Measurements from ENCODE around the gene GNPDA1.

The GNPDA1 gene

GRCh38 chr5:141992349-141992963 lies 20.4 kb downstream of the GNPDA1 start:
- DNase-seq (ENCODE audit: low spot score) = peak; percentile 54

GRCh38 chr5:141989720-141990119 lies 23.1 kb downstream of the GNPDA1 start:
- DNase-seq (ENCODE audit: low spot score) = no peak

DNA sequence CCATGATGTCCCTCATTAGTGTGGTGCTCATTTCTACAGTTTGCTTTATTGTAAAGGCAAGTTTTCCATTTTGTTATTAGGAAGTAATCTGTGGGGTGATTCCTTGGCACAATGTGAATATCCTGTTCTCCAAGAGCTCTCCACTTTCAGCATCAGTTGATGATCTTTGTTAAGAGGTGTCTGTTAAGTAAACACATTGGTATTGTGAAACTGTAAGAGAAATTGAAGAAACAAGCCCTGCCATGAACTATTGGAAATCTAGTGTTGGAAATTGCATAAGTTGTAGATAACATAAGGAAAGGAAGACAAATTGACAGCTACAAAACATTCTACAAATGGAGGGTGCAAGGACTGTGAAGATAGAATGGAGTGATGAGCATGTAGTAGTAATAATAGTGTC lies 26.8 kb downstream of the GNPDA1 start:
- no peak for DNase-seq (ENCODE audit: low spot score)

DNA sequence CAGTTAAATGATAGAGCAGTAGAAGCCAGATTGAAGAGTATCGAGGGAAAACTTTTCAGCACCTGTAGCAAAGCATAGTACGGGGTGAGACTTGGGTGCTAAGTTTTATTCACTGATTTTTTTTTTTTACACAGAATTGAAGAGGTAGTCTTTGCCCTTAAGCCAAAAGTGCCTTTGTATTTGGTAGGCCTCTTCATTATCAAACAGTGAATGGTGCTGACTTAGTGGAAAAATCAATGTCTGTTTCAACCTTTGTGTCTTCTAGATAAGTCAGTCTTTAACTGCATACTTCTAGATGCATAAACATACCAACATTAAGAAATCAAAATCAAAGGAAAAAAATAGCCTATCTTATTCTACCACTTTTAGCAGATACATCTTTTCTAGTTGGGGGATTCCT lies 30.2 kb downstream of the GNPDA1 start:
- no peak for DNase-seq (ENCODE audit: low spot score)

DNA sequence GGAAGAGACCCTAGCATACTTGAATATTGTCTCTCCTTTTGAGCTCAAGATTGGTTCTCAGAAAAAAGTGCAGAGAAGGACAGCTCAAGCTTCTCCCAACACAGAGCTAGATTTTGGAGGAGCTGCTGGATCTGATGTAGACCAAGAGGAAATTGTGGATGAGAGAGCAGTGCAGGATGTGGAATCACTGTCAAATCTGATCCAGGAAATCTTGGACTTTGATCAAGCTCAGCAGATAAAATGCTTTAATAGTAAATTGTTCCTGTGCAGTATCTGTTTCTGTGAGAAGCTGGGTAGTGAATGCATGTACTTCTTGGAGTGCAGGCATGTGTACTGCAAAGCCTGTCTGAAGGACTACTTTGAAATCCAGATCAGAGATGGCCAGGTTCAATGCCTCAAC lies 34.4 kb downstream of the GNPDA1 start:
- DNase-seq (ENCODE audit: low spot score) = no peak

DNA sequence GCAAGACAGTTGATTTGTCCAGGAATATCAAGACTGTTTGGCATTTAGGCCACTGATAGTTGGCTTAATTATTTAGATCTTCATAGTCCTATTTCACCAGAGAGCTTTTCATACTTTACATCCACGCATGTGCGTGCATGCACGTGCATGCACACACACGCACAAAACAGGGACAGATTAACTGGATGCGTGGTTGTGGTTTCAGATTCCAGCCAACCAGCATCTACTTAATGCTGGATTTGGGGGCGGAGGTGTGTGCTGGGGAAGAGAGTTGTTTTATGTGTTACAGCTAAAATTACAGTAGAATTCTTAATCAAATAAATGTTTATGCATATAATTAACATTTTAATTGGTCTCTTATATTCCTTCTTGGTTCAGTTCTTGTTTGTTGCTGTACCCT lies 36.7 kb downstream of the GNPDA1 start:
- DNase-seq (ENCODE audit: low spot score) = no peak

DNA sequence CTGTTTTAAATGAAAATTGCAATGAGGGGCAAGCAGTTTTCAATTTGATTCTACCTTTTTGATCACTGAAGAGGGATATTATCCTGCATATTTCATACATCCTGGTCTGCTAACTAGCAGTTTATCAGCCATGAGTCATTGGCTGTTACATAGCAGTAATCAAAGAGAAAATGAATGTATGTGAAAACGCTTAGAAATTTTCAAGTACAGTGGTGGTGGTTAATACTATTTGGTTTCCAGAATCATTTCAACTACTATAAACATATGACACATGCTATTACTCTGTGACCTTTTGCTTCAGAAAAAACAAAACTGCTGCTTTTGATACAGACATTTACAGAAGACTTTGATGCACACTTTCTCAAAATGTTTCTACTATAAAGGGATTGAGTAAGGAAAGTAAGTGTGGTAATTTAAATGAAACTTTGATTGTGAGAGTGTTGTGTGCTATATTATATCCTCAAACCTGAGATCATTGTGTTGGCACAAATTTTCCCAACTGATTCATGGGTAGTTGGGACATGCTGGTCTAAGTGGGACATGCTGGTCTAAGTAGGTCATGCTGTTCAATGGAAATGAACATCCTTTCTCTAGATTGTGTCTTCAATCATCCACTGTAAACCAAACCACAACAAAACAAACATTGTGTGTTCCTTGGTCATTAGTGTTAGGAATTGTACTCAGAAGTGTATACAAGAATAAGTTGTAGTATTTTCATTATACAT lies 38.8 kb downstream of the GNPDA1 start:
- no peak for DNase-seq (ENCODE audit: low spot score)

DNA sequence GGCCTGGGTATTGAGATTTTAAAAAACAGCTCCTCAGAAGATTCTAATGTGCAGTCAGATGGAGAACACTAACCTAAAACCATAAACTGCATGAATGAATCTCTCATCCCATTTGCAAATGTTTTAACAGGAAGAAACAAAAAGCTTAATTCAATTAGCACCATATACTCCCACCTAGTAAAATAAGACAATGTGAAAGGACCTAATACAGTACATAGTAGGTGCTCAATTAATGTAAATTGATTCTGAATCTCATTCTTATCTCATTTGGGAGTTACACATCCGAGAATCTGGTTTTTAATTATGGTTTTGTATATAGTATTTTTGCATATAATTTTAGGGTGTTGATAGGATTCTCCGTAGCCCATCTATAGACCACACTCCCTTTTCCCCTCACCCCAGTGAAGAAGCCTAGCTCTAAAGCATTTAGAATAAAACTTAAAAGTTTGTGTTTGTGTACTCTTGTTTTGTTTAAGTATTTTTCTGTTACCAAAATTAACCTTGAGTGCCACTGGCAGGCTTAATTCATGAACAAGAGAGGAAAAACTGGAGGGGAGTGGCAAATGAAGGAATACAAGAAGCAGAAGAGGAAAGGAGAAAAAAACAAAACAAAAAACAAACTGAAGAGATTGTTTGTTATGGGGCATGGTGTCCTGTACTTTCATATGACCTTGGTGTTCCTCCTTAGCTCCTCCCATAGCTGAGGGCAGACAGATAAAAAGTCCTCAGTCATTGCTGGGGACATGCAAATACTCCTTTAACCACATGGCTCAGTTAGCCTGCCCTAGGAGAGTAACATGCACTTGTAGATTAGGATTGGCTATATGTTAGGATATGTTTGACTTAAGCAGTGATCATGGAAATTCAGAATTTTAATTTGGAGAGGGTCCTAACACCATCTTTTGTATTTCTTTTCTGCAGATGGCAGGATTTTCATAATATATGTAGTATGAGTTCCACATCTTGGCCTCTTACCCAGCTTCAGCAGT lies 42.8 kb downstream of the GNPDA1 start:
- peak; percentile 84 for DNase-seq (ENCODE audit: low spot score)

GRCh38 chr5:141968914-141969608 lies 43.8 kb downstream of the GNPDA1 start, which contains the start of gene RNF14:
RNF14 (plus strand) TSS chr5:141969105; CDS start chr5:141973589, 4,484 bp downstream.
- peak; percentile 92 for DNase-seq (ENCODE audit: low spot score)

- DNase-seq (ENCODE audit: low spot score) = no peak
Measured at GRCh38 chr5:141966963-141967333, 45.9 kb downstream of the GNPDA1 start.

GRCh38 chr5:141966275-141966962 lies 46.4 kb downstream of the GNPDA1 start:
- no peak for DNase-seq (ENCODE audit: low spot score)

DNA sequence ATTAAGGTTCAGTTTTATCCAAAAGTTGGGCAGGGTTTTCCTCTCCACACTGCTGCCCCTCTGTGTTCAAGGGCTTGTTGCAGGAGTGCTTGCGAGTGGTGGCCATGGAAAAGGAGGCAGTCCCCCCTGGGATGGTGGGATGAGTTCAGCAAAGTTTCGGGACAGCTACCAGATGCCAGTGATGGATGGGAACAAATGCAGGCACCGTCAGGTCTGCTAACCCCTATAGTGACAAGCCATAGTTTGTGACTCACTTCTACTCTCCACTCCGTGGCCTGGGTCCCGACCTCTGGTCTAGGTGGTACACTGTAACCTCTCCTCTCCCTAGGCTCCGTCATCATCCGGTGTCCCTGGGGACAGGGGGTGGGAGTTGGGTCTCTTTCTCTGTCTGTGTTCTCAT lies 47.8 kb downstream of the GNPDA1 start:
- DNase-seq (ENCODE audit: low spot score) = no peak

GRCh38 chr5:141963701-141964100 lies 49.1 kb downstream of the GNPDA1 start:
- DNase-seq (ENCODE audit: low spot score) = no peak

DNA sequence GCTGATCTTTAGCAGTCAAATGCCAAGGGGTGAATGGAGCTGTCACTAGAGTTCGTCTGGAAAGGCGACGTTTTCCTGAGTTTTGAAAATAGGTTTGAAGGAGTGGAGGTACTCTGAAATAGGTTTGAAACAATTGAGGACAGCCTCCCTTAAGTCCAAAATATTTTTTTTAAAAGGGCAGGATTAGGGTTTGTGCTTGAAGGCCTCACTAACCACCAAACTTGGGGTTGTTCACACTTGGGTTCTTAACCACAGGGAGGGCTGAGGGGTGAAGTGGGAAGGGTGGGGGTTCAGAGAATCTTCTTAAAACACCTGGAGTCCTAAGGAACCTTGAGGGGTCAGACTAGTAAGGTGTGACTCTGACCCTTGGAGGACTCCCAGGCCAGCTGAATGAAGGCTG lies 51.4 kb downstream of the GNPDA1 start:
- no peak for DNase-seq (ENCODE audit: low spot score)

- peak; percentile 87 for DNase-seq (ENCODE audit: low spot score)
Measured at GRCh38 chr5:141960449-141961323, 52.1 kb downstream of the GNPDA1 start.

GRCh38 chr5:141960018-141960417 lies 52.8 kb downstream of the GNPDA1 start:
- DNase-seq (ENCODE audit: low spot score) = no peak

GRCh38 chr5:141958546-141959172 lies 54.2 kb downstream of the GNPDA1 start:
- DNase-seq (ENCODE audit: low spot score) = no peak

DNA sequence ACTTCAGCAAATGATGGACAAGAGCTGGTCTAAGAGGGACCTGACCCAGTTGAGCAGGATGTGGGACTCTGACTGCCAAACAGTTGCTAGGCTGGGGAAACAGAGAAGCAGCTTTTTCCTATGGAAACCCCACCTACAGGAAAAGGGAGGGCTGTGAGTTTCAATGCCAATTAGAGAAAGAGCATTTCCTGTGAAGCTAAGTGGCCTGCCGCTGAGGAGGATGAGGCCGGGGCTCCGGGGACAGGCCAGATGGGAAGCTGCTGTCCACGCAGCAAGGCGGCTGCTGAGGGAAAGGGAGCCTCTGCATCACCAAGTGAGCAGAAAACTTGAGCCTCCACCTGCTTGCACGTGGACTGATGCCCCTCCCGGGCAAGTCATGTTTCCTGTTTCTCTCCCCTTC lies 54.7 kb downstream of the GNPDA1 start, which contains the start of gene PCDH12:
TSS of gene PCDH12 (minus strand) at position 90 of the 400 bp plus-strand sequence. CDS start 351 bp downstream, outside the sequence.
- no peak for DNase-seq (ENCODE audit: low spot score)

DNA sequence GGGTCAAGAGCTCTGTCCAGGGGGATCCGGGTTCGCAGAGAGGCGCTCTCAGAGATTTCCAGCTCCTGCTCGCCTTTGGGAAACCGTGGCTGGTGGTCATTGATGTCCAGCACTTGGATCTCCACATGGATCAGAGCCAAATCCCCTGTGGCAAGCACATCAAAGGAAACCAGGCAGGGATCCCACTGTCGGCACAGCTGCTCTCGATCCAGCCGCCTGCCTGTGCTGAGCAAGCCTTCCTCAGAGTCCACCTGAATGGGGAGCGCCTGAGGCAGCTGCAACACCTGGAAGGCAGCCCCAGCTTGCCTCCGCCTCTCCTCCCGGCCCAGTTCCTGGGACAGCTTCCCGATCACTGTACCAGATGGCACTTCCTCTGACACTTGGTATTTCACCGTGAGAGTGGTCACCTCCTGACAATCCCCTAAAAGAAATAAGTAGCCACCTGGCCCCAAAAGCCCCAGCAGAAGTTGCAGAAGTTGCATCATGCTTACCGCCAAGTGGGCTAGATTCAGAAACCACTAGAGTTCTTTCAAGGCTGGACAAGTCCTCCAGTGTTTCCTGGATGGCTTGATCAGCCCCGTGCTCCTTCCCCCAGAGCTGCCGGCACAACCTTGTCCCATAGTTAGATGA lies 55.3 kb downstream of the GNPDA1 start:
- DNase-seq (ENCODE audit: low spot score) = no peak
